GM12873 (cell line): ENCODE data around the gene XPO4.

Source experiments
- TF ChIP-seq, protein P1 (sequence below): IDR thresholded peaks from 2 replicates; pipeline ENCODE4 v1.5.1; 2012; ENCODE audit warnings: low read depth, mild to moderate bottlenecking, moderate library complexity, low read length, control low read depth; ENCODE audit not compliant: insufficient read depth; ENCODE audit errors: missing control alignments

Gene XPO4

GRCh38 chr13:20870829-20871228 lies 31.7 kb downstream of the XPO4 start:
- TF ChIP-seq, protein P1, sequence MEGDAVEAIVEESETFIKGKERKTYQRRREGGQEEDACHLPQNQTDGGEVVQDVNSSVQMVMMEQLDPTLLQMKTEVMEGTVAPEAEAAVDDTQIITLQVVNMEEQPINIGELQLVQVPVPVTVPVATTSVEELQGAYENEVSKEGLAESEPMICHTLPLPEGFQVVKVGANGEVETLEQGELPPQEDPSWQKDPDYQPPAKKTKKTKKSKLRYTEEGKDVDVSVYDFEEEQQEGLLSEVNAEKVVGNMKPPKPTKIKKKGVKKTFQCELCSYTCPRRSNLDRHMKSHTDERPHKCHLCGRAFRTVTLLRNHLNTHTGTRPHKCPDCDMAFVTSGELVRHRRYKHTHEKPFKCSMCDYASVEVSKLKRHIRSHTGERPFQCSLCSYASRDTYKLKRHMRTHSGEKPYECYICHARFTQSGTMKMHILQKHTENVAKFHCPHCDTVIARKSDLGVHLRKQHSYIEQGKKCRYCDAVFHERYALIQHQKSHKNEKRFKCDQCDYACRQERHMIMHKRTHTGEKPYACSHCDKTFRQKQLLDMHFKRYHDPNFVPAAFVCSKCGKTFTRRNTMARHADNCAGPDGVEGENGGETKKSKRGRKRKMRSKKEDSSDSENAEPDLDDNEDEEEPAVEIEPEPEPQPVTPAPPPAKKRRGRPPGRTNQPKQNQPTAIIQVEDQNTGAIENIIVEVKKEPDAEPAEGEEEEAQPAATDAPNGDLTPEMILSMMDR: no peak

- TF ChIP-seq, protein P1: no peak
Observed at GRCh38 chr13:20869540-20869939, 33.0 kb downstream of the XPO4 start.

GRCh38 chr13:20867408-20867807 lies 35.1 kb downstream of the XPO4 start:
- TF ChIP-seq, protein P1: no peak

- TF ChIP-seq, protein P1: no peak
Observed at GRCh38 chr13:20860844-20861243, 41.7 kb downstream of the XPO4 start.

DNA sequence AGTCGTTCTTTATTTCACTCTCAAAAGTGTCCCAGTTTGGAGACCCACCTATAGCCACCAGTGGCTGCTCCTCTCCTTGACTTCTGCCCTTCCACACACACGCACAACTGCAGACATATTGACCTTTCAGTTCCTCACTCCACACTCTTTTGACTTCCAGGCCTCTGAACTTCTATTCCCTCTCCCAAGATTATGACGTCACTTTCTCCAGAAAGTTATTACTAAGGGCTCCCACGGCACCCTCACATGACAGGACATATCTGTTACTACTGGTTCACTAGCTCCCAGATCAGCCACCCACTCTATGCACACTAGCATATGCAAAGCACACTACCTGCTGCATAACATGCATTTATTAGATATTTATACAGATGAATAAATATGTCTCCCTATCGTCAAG lies 45.9 kb downstream of the XPO4 start:
- TF ChIP-seq, protein P1: no peak

DNA sequence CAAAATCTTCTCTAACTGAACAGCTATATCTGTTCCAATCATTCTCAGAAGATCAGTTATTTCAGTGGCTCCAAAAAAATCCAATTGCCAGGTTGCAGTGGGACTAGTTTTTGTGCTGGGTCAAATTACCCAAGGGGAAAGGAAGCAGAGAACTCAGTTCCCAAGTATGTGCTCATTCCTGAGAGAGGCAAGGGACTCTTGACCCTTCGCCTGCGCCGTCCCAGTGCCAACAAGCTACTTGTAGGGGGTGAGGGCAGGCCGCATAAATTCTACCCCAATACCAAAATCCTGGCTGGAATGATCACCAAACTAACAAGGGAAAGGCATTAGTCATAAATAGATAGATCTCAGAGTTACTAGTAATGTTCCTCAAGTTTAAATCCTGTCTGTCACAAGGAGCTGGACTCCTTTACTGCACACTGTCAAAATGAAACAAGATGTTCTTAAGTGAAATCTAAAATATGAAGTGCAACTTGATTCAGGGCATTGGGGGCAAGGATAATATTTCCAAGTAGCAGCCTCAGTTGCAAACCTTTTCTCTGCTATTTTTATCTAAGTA lies 50.6 kb downstream of the XPO4 start:
- TF ChIP-seq, protein P1: no peak

GRCh38 chr13:20848944-20849343 lies 53.6 kb downstream of the XPO4 start:
- TF ChIP-seq, protein P1: no peak
